ENCODE results near the gene TARBP2. TPM values are rescaled to one million over a fixed set of nuclear protein-coding genes. Genes with fewer than 3 reads are reported as not detected.

TARBP2 gene, protein sequence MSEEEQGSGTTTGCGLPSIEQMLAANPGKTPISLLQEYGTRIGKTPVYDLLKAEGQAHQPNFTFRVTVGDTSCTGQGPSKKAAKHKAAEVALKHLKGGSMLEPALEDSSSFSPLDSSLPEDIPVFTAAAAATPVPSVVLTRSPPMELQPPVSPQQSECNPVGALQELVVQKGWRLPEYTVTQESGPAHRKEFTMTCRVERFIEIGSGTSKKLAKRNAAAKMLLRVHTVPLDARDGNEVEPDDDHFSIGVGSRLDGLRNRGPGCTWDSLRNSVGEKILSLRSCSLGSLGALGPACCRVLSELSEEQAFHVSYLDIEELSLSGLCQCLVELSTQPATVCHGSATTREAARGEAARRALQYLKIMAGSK
- polyA plus RNA-seq (2013, experiment 1 of 2; ENCODE audit: insufficient read length) = 32.7 TPM
- polyA plus RNA-seq (2013, experiment 2 of 2; ENCODE audit: insufficient read length) = 29.4 TPM

DNA sequence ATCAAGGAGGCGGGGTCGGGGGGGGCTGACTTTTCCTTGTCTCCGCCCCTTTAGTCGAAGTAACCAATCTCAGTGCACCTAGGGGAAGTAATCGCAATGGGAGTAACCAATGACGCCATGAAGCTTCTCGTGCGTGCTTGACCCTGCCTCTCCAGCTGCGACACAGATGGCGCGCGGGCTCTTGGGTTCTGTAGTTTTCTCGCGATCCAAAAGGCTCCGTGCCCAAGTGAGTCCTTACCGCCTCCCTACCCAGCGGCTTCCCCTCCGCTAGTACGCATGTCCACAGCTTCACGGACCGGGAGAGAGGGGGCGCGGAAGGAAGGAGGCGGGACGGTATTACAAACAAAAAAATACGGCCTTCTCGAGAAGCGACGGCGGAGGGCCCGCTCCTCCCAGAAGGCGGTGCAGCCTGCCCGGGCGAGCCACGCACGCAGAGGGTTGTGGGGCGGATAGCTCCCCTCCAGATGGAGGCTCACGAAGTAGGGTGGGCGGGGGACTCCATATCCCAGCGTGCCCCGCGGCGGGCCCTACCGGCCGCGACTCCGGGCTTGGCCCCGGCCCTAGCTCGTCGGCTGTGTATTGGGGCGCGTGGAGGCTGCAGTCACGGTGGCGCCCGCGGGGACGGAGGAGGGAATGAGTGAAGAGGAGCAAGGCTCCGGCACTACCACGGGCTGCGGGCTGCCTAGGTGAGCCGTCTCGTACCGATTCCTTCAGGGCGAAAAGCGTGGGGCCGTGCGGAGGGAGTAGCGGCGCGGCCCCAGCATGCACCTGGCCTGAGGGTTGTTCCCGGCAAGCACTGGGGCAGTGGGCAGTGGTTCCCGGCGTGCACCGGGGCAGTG lies at the start of gene TARBP2:
TSS of gene TARBP2 (plus strand) at position 508 of the 839 bp plus-strand sequence. CDS start at position 634, 126 bp downstream.
- peak; percentile 100 for DNase-seq

DNA sequence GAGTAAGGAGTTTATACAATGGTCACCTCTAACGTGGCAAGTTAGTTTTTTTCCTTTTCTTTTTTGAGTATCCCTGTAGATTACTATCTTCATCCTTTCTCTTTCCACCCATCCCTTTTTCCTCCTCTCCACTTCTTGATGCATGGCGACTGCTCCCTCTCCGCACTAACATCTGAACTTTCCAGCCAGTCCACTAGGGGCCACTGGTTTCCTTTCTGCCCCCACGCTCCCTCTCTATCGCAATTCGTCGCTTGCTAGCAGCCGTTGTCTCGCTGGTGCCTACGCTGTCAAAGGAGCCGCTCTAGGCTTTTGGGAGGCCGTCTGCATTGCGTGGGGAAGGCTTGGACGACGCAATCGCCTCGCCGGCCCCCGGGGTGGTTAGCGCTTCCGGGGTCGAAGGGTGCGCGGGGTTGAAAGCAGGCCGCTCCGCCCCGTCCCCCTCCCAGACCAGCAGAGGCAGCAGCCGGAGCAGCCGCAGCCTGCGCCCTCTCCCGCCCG lies 49.4 kb upstream of the TARBP2 start, which contains the start of gene PCBP2:
TSS of gene PCBP2 (plus strand) at position 442 of the 498 bp plus-strand sequence. CDS start 2,699 bp downstream, outside the sequence.
- peak; percentile 100 for DNase-seq

DNA sequence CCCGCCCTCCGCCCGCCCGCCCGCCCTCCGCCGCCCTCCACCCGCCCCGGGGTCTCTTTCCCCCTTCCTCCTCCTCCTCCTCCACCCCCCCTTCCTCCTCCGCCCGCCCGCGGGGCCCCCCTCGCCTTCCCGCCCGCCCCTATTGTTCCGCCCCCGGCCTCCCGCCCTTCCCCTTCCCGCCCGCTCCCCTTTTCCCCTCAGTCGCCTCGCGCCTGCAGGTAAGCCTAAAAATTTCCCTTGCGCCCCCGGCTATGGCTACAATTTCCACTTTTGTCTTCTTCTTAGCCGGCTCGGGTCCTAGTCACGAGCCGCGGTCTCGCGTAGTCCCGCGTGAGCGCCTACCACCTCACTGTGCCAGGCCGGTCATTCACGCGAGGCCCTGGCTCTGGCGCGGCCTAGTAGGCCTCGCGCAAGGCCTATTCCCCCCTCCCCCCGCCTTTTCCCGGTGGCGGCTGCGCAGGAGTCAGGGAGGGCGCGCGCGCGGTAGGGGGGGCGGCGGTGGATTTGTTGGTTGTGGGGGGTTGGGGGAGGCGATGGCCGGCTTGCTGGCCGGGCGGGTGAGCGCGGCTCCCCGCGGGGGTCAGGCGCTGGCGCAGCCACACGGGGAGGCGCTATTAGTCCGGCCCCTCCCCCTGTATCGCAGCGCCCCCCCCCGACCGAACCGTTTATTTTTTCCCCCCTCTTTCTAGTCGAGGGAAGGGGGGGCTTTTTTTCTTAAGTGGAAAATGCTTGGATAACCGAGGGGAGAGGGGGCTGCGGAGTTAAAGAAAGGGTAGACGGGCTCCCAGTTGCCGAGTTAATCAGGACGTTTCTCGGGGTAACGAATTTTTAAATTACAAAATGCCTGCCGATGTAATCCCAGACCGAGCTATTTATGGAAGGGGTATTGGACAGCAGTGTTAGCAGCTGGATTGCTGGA lies 48.7 kb upstream of the TARBP2 start:
- peak; percentile 87 for DNase-seq

DNA sequence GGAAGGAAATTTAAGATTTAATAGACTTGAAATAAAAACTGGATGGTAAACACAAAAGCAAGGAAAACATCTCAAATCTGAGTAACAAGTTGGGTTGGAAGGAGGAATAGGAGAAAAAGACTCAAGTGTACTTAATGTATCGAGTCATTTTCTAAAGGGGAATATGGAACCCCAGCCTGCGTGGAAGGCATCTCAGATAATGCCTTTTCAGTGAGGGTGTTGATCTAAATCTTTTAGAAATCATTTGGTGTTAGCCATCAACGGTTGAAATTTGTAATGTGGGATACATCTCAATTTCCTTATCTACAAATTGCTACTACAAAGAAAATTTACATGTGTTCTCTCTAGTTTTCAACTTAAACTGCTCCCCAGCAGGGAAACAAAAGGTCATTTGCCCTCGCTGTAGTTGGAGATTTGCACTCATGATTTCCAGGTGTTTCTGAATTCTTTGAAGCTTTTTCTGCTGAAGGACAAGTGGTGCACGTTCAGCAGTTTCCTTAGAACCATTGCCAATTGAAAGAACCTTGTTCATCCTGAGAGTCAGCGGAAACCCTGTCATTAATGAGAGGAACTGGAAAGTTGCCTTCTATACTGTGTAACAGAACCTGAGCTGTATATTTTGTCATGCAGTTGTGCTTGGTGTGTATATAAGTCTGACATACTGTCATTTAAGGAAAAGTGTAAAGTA lies 47.0 kb upstream of the TARBP2 start:
- no peak for DNase-seq

DNA sequence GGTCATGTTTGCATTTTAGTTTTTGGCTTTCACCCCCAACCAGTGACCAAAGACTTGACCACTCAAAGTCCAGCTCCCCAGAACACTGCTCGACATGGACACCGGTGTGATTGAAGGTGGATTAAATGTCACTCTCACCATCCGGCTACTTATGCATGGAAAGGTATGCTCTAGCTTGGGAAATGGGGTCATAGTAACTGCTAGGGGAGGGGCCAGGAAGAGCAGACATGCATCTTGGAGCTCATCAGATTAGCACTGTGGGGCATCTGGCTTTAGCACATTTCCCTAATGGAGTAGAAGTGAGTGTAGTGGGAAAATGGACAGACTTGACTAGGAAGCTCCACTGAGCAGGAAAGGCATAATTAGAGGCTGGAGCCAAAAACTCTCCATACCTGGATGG lies 46.4 kb upstream of the TARBP2 start:
- no peak for DNase-seq

DNA sequence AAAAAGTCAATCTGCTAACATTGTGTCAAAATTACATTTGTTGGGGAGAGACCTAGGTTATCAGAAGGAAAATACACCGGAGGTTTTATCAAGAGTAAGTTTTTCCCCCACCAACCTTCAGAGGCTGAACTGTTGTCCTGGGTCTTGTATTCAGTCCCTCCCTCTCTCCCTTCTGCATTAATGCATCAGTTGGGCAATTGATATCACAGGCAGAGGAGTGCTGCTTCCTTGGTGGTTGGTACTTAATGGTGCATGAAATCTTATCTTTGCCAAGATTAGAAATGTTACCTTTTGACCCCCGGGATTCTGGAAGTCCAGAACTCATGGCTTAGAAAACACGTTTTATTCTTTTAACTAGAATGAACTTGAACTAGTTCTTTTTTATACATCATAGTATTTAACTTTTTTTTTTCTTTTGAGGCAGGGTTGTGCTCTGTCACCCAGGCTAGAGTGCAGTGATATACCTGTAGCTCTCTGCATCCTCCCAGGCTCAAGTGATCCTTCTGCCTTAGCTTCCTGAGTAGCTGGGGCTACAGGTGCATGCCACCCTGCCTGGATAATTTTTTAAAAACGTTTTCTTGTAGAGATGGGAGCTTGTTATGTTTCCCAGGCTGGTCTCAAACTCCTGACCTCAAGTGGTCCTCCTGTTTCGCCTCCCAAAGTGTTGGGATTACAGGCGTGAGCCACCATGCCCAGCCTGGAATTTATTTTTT lies 44.3 kb upstream of the TARBP2 start:
- DNase-seq = no peak

DNA sequence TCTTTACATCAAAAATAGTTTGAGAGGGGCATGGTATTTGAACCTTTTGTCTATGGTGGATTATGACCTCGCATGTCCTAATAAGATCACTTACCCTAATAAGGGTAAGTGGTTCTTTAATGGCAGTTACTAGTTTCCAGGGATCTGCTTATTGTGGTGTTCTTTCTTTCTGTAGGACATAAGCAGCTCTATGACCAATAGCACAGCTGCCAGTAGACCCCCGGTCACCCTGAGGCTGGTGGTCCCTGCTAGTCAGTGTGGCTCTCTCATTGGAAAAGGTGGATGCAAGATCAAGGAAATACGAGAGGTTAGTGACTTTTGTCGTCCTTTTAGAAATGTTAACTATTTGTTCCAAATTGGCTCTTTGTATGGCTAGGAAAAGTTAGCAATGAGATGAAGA lies 42.0 kb upstream of the TARBP2 start:
- no peak for DNase-seq

DNA sequence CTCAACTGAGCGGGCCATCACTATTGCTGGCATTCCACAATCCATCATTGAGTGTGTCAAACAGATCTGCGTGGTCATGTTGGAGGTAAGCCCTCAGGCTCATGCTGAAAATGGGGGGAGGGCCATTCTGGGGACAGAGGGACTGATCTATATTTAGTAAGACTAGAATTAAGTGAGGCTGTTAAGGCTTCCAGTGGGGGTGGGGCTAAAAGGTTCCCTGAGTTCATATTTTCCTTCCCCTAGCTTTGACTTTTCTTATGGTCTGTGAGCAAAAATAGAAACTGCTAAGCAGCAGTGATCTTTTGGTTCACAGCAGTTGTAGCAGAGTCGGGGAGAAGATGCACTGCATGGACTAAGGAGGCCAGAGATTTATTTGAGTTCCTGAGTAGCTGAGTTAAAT lies 40.0 kb upstream of the TARBP2 start:
- no peak for DNase-seq

DNA sequence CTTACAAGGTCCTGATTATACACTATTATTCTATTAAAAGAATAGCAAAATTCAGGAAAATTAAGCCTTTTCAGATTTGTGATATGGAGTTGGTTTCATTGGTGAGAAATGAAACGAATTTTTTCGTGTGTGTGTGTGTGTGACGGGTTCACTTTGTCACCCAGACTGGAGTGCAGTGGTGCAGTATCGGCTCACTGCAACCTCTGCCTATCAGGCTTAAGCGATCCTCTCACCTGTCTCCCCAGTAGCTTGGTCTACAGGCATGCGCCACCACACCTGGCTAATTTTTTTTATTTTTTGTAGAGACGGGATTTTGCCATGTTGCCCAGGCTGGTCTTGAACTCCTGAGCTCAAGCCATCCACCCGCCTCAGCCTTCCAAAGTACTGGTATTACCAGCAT lies 39.5 kb upstream of the TARBP2 start:
- no peak for DNase-seq

DNA sequence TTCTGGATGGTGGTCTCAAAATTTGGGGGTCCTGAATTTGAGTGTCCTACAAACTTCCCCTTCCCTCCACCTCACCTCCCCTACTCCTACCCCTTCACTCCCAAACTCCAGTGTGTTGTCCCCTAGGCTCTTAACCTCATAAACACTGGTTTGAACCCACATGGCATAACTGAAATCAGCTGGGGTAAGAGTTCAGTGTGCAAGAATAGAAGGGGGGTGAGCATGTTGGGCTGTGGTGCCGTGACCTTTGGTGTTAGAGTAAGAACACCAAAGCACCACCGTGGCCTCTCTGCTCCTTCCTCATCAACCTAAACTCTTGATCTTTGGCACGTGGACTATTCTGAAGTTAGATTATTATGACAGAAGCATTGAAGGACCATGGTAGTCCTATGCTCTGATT lies 38.1 kb upstream of the TARBP2 start:
- no peak for DNase-seq

DNA sequence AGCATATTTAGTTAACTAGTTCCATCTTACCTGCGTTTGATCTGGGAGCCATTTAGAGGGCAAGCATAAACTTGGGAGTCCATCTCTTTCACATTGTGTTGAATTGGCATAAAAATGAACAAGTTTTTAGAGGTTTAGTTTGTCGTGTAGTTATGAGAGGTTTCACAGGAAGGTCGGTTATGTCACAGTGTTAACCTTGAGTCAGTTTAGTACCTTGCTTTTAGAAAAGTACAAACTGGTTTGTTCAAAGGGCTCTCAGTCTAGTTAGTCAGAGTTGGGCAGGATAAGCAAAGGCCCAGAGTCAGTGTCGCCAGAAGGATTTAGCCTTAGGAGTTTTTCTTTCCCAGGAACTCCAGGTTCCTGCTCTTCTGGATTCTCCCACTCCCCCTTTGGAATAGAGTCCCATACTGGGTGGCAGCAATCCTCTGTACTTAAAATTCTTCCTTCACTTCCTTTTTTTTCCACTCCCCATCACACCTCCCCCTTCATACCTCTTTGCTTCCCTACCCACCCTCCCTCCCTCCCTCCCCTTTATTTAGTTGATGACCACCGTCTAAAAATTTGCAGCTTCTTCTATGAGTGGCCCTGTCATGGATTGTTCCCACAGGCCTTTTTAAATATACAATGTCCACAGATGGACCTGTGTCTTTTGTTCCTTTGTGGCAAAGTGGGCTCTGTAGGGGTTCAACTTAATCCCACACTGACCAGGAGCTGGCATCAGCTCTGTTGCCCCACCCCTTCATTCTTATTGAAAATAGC lies 37.1 kb upstream of the TARBP2 start:
- no peak for DNase-seq

DNA sequence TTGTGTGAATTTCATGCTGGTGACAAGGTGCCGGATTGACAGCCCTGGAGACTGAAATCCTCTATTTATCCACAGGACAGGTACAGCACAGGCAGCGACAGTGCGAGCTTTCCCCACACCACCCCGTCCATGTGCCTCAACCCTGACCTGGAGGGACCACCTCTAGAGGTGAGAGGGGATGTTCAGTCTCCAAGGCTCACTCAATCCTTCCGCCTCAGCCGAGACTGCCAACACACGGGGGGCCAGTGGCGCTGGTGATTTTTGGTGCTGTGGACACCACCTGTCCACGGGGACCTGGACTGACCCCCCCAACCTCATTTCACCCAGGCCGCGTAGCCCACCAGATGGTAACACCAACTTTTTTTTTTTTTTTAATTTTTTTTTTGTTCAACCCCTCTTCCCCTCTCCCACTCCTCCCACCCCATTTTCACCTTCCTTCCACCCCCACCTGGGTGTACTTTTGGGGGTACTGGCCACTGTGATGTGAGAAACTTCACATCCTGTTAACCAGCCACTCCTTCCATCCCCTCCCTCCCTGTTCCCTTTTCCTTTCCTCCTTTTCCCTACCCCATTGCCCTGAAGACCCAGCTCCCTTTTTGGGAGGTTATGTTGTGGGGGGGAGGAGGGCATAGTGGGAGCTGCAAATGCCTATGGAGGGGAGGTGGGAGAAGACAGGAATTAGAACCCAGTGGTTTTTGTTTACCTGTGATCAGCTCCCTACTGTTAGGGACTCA lies 36.2 kb upstream of the TARBP2 start:
- no peak for DNase-seq

DNA sequence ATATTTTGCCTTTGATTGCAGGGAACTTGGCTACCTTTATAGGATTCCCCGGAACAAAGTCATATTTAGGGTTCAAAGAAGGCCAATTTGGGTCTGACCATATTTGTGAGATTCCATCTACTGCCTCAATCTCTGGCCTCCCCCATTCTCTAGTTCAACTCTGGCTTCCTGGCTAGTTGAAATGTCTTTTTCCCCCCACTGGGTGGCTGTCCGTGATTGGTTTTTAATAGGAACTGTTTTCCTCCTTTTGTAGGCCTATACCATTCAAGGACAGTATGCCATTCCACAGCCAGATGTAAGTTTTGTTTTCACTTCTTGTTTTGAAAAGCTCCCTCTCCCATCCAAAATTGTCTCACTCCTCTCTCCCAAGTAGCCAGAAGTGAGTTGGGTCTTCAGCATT lies 35.4 kb upstream of the TARBP2 start:
- no peak for DNase-seq

DNA sequence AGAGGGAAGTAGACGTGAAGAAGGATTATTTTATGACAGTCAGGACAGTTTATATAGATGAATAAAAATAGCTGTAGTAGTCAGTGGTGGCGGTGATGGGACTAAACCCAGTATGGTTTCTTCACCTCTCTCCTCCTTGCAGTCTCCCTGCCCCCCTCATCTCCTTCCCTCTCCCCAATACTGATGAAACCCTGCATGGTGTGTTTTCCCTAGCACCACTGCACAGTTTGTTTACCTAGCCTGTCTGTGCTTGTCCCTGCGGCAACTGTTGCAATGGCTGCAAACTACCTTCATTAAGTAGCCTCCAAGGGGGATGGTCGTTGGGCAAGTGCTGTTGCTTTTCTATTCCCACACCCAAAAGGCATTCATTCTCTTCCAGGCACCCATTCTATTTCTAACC lies 34.4 kb upstream of the TARBP2 start:
- no peak for DNase-seq

DNA sequence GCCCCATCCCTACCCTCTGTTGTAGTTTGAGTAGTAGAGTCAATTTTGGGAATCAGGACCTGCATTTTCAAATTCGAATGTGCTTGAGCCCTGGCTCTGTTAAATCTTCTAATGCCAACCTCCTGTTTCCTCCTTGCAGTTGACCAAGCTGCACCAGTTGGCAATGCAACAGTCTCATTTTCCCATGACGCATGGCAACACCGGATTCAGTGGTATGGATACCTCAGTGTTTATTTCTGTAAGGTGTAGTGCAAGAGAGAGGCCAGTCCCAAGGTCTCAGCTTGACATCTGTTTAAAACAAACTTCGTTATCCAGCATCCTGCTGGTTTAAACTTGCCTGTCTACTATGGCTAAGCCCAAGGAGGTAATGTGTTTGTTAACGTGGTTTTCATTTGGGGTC lies 34.0 kb upstream of the TARBP2 start:
- no peak for DNase-seq

DNA sequence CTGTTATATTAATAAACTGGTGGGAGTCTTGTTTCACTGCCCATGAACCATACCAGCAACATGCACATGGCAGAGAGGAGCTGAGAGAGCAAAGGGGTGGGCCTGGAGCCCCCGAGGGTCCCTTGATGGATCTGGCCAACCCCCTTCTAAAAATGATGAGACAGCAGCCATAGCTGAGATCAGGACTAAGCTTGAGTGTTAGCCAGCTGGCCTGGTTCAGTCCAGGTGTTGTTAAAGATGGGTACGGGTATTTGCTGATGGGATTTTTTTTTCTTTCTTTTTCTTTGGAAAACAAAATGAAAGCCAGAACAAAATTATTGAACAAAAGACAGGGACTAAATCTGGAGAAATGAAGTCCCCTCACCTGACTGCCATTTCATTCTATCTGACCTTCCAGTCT lies 33.2 kb upstream of the TARBP2 start:
- no peak for DNase-seq

DNA sequence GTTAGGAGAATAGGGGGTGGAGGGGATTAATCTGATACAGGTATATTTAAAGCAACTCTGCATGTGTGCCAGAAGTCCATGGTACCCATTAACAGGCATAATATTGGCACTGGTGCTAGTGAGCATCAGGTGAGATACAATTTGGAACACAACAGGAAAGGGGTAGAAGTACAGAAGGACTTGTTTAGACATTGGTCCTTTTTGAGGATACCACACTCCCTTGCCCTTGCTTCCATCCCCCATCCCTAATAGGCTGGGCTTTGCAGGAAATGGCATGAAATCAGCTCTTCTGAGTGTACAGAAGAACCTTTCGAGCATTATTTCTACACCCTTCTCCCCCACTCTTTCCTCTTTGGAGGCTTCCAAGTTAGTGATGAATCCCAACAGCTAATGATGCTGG lies 32.8 kb upstream of the TARBP2 start:
- no peak for DNase-seq

DNA sequence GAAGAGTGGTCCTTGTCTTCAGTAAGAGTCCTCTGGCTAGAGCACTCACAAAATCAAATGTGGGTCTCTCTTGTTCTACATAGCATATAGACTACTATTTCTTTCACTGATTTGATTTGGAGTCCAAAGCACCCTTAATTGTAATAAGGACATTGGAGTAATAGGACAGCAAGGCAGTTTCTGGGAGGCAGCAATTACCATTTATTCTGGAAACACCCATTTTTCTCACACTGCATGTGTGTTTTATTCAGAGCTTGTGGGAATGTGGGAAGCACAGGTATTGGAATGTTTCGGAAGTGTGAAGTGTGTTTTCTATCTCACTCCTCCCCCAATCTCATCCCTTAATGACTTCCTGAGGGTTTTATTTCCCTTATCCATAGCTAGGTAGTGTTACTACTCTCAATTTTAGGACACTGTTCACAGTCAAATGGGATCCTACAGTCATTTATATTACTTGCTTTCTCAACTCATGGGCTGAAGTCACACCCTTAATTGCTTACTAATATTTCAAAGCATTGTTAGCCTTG lies 29.0 kb upstream of the TARBP2 start:
- DNase-seq = no peak

DNA sequence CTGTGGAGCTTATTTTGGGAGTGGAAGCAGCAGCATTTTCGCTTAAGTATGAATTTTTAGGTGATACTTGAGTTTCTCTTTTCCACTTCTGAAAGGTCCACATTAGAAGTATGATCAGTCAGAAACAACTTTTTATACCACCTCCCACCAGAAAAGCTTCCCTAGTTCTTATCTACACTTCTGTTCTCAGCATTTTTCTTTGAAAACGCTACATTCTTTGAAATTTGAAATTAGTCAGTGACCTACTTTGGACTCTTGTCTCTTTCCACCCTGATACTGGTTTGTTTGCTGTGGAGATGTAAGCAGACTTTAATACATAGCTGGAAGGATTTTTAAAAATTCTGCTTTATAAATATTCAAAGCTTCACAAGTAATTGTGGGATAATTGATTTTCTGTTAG lies 27.0 kb upstream of the TARBP2 start:
- DNase-seq = no peak

Data from fibroblast of skin of abdomen (primary cell).